HG02870 (cell line): ENCODE measurements around the gene DUSP8.

Source experiments
- ATAC-seq: cut with Tn5 transposase; IDR thresholded peaks from one replicate; pipeline ENCODE4 v1.9.1; 2021; ENCODE audit warnings: mild to moderate bottlenecking, moderate library complexity; ENCODE audit not compliant: unreplicated experiment

DUSP8 gene

GRCh38 chr11:1556278-1556902, 15.7 kb downstream of the DUSP8 start:
- ATAC-seq = no peak

- ATAC-seq = no peak
Measured at GRCh38 chr11:1555713-1556153, 16.3 kb downstream of the DUSP8 start.

- ATAC-seq = no peak
Measured at GRCh38 chr11:1554981-1555712, 16.9 kb downstream of the DUSP8 start.

GRCh38 chr11:1553808-1554594, 18.1 kb downstream of the DUSP8 start:
- no peak for ATAC-seq

GRCh38 chr11:1549338-1550330, 22.4 kb downstream of the DUSP8 start:
- no peak for ATAC-seq

- ATAC-seq = no peak
Measured at GRCh38 chr11:1548221-1549070, 23.6 kb downstream of the DUSP8 start.

GRCh38 chr11:1547467-1548098, 24.5 kb downstream of the DUSP8 start:
- no peak for ATAC-seq

GRCh38 chr11:1546536-1547466, 25.3 kb downstream of the DUSP8 start:
- no peak for ATAC-seq

GRCh38 chr11:1546077-1546535, 26.0 kb downstream of the DUSP8 start:
- no peak for ATAC-seq

- ATAC-seq = no peak
Measured at GRCh38 chr11:1545432-1545831, 26.6 kb downstream of the DUSP8 start.

GRCh38 chr11:1544536-1544935, 27.5 kb downstream of the DUSP8 start:
- ATAC-seq = no peak

- ATAC-seq = no peak
Measured at GRCh38 chr11:1543606-1544263, 28.3 kb downstream of the DUSP8 start.

- no peak for ATAC-seq
Measured at GRCh38 chr11:1542267-1542666, 29.8 kb downstream of the DUSP8 start.

- no peak for ATAC-seq
Measured at GRCh38 chr11:1541474-1542204, 30.4 kb downstream of the DUSP8 start.

- ATAC-seq = no peak
Measured at GRCh38 chr11:1540074-1540473, 32.0 kb downstream of the DUSP8 start.

- ATAC-seq = no peak
Measured at GRCh38 chr11:1538153-1538552, 33.9 kb downstream of the DUSP8 start.
